PC-9 (cell line): ENCODE results near the gene MRPS34.

Source experiments
- CTCF ChIP-seq: fragments of 200-600 bp; sonication (generic); conservative IDR thresholded peaks from 2 replicates; pipeline ENCODE4 v1.6.1; 2017; ENCODE audit warnings: mixed run types, antibody characterized with exemption, mild to moderate bottlenecking, moderate library complexity
- EZH2 ChIP-seq: fragments of 200-600 bp; sonication (generic); IDR thresholded peaks from 2 replicates; pipeline ENCODE4 v1.8.0; 2017; ENCODE audit warnings: antibody characterized with exemption, low read depth

GRCh38 chr16:1794221-1794871 is 21.4 kb upstream of the MRPS34 start:
- no peak for TF ChIP-seq EZH2
- TF ChIP-seq CTCF, result no peak
